Heart right ventricle (tissue), 16 donors: ENCODE data around the gene OR51B4. TPM values are rescaled to one million over a fixed set of nuclear protein-coding genes. Genes with fewer than 3 reads are reported as not detected.

Experiments
- ATAC-seq, 8 donors: fragments of 200-7000 bp; cut with Tn5 transposase; one replicate each; pipeline ENCODE4 v1.9.1; 2020; ENCODE audit warnings: mild to moderate bottlenecking in 8 of 8, moderate library complexity in 8 of 8, moderate number of reproducible peaks in 1 of 8
- DNase-seq, 2 donors: peaks; one replicate each; pipeline ENCODE4 v3.0.0-alpha.2; 2020
- H3K27ac ChIP-seq, 10 donors: fragments of 200-600 bp; sonication (generic) in 2 of 10; one replicate each; pipeline versions ENCODE4 v1.5.0 to v1.8.0; 2020 to 2022; ENCODE audit warnings: mild to moderate bottlenecking in 3 of 10
- H3K27me3 ChIP-seq, 7 donors: fragments of 200-600 bp; one replicate each; pipeline ENCODE4 v1.8.0; 2021 to 2022; ENCODE audit warnings: mild to moderate bottlenecking in 2 of 7
- H3K36me3 ChIP-seq, 9 donors: fragments of 200-600 bp; sonication (generic) in 1 of 9; one replicate each; pipeline versions ENCODE4 v1.5.0 to v1.8.0; 2020 to 2022; ENCODE audit warnings: mild to moderate bottlenecking in 2 of 9
- H3K4me1 ChIP-seq, 9 donors: fragments of 200-600 bp; sonication (generic) in 1 of 9; one replicate each; pipeline versions ENCODE4 v1.5.0 to v1.8.0; 2020 to 2022; ENCODE audit warnings: mild to moderate bottlenecking in 4 of 9
- H3K4me3 ChIP-seq, 10 donors: fragments of 200-600 bp; sonication (generic) in 2 of 10; one replicate each; pipeline versions ENCODE4 v1.5.0 to v1.8.0; 2020 to 2022; ENCODE audit warnings: mild to moderate bottlenecking in 7 of 10, moderate library complexity in 2 of 10
- H3K9me3 ChIP-seq, 11 donors: fragments of 200-600 bp in 10 of 11; sonication (generic) in 2 of 11; one replicate each; pipeline versions ENCODE4 v1.5.0 to v1.8.0; 2013 to 2022; ENCODE audit warnings: mild to moderate bottlenecking in 2 of 11, control low read depth in 1 of 11, moderate library complexity in 1 of 11
- CTCF ChIP-seq, 9 donors: fragments of 200-600 bp; sonication (generic) in 2 of 9; IDR thresholded peaks; one replicate each; pipeline versions ENCODE4 v1.5.0 to v1.8.0; 2021 to 2022; ENCODE audit warnings: antibody characterized with exemption in 9 of 9, mild to moderate bottlenecking in 5 of 9, moderate library complexity in 1 of 9
- WGBS, 2 donors: extraction: QIAGEN DNeasy Blood & Tissue Kit; methylation state at CpG; one replicate each; pipeline ENCODE4 v1.1.7; 2013; ENCODE audit warnings: inconsistent platforms in 1 of 2; 5-methylcytosine and 5-hydroxymethylcytosine counted together
- intact Hi-C, 10 donors: fragments of 100-400 bp; cut with DNase I; formaldehyde crosslinking; loops; one replicate each; pipeline versions ENCODE4 v1.11.1 to v1.14.2; 2022
- polyA plus RNA-seq, 2 donors: library from polyadenylated mRNA; stranded (reverse); fragments of 200-250 nt; gene quantifications; one replicate each; pipeline ENCODE4 v1.2.3, GENCODE V29; 2013
- total RNA-seq, 10 donors: library from RNA; stranded (reverse); fragmentation: NEBNext Ultra II Directional in 3 of 10; extraction: Animal tissue kit (Norgen Biotek cat#: 25700) in 3 of 10; gene quantifications; one replicate each; pipeline versions ENCODE4 v1.2.1 to v1.2.4, GENCODE V29; 2021 to 2023
- donor health status: Arrhythmogenic right ventricular cardiomyopathy.
- donor health status: ischemic (EF 13 %, LVEDD 7.1; RV severe dilation, severe dysfunction).
- donor health status: healthy with polysubstance abuse.
- donor health status: DM: no; HTN: yes; CAD: no.
- donor health status: DM: no; HTN: no; CAD: no.
- donor health status: ischemic (EF 25% LVEDD 6.9; RV normal size, moderate dysfunction).
- donor health status: ischemic (EF 25% LVEDD 5.7; RV mildly dilated, moderate dysfunction).
- donor health status: healthy.
- donor health status: DM: yes; HTN: yes; CAD: no.
- donor health status: Ischemic cardiomyopathy.
- donor health status: ischemic (EF 35%, LVEDD 5.7; RV mildly dilated, moderate dysfunction).
- donor health status: nonischemic (EF 11% LVEDD 7.7; RV severe dilation, severe dysfunction).
- donor health status: DM: yes; HTN: yes; CAD: no.
- donor health status: PGD.
- donor health status: ischemic (EF 29% LVEDD 5.4; RV normal size, mild dysfunction).
- donor health status: nonischemic (EF 23%, LVEDD 6.1; RV moderate dilation, normal function).

The OR51B4 gene
- total and polyA plus RNA-seq, 12 donors: not detected

- DNase-seq: no peak
- WGBS, 2 donors: 59 to 63% methylated on average over 2 of the region's 2 CpGs
- no peak for TF ChIP-seq CTCF (IDR thresholded peaks at IDR 0.05)
- H3K27ac ChIP-seq: no peak overlapping the region
- no peak for ATAC-seq
- peaks cover 0 to 4% (median 0%) of the 10 kb centered on the region in 11 donors for H3K9me3 ChIP-seq
- H3K4me1 ChIP-seq: no peaks in the 10 kb centered on the region
- no peaks in the 10 kb centered on the region for H3K36me3 ChIP-seq
- H3K27me3 ChIP-seq: no peaks in the 10 kb centered on the region
- H3K4me3 ChIP-seq: no peak overlapping the region
- intact Hi-C loops: no loop called here
Measured at GRCh38 chr11:5267033-5267563, 34.6 kb downstream of the OR51B4 start.

- H3K27me3 ChIP-seq: no peaks in the 10 kb centered on the region
- no peaks in the 10 kb centered on the region for H3K4me1 ChIP-seq
- no peak overlapping the region for H3K27ac ChIP-seq
- peaks cover 0 to 8% (median 0%) of the 10 kb centered on the region in 11 donors for H3K9me3 ChIP-seq
- no peak for DNase-seq
- no peak overlapping the region for H3K4me3 ChIP-seq
- no peak for ATAC-seq
- TF ChIP-seq CTCF (IDR thresholded peaks at IDR 0.05): no peak
- H3K36me3 ChIP-seq: no peaks in the 10 kb centered on the region
- intact Hi-C loops: no loop called here
Measured at GRCh38 chr11:5266609-5267008, 35.1 kb downstream of the OR51B4 start.

- intact Hi-C loops: no loop called here
- no peak overlapping the region for H3K4me3 ChIP-seq
Measured at GRCh38 chr11:5265832-5266231, 35.9 kb downstream of the OR51B4 start.

GRCh38 chr11:5258543-5259262 is 43.0 kb downstream of the OR51B4 start:
- ATAC-seq: no peak
- H3K27ac ChIP-seq: no peak overlapping the region
- peaks cover 0 to 9% (median 0%) of the 10 kb centered on the region in 7 donors for H3K27me3 ChIP-seq
- H3K36me3 ChIP-seq: no peaks in the 10 kb centered on the region
- intact Hi-C loops: no loop called here
- 69 to 75% methylated on average over 7 of the region's 7 CpGs for WGBS, 2 donors
- H3K4me3 ChIP-seq: no peak overlapping the region
- DNase-seq: no peak
- H3K9me3 ChIP-seq: peaks cover 0 to 17% (median 0%) of the 10 kb centered on the region in 11 donors
- no peak for TF ChIP-seq CTCF (IDR thresholded peaks at IDR 0.05)
- H3K4me1 ChIP-seq: no peaks in the 10 kb centered on the region

More at GRCh38 chr11:5265832-5266231, 35.9 kb downstream of the OR51B4 start:
- ATAC-seq: no peak
- DNase-seq: no peak
- WGBS, 2 donors: 41 to 59% methylated on average over 2 of the region's 2 CpGs
- no peak for TF ChIP-seq CTCF (IDR thresholded peaks at IDR 0.05)
- Histone ChIP-seq H3K27me3 (no peaks in the 10 kb centered on the region), H3K36me3 (no peaks in the 10 kb centered on the region), H3K4me1 (no peaks in the 10 kb centered on the region), H3K9me3 (peaks cover 0 to 9% (median 0%) of the 10 kb centered on the region in 11 donors), H3K27ac (no peak overlapping the region)
